IMR-90 (cell line): ENCODE measurements around the gene NEIL1. TPM values are rescaled to one million over a fixed set of nuclear protein-coding genes. Genes with fewer than 3 reads are reported as not detected.

ENCODE experiments used
- ATAC-seq: fragments of 200-7000 bp; cut with Tn5 transposase; 2 replicates; pipeline ENCODE4 v1.9.1; 2020; ENCODE audit warnings: low read depth, mild to moderate bottlenecking, moderate library complexity
- BruUV-seq: library from RNA; stranded (reverse); fragments of 400-500 nt; replicated peaks from 2 replicates; lab custom pipeline; 2021; lab: Mats Ljungman, UMichigan
- CTCF ChIA-PET: fragments of 300-600 bp; formaldehyde crosslinking; extraction: SDS; loops from one replicate; lab custom pipeline; 2021; ENCODE audit warnings: antibody characterized with exemption; lab: Yijun Ruan, JAX
- POLR2A ChIA-PET: fragments of 300-600 bp; sonication (Branson Sonifier 250); formaldehyde crosslinking; loops from one replicate; lab custom pipeline; 2022; ENCODE audit warnings: antibody characterized with exemption; ENCODE audit not compliant: unreplicated experiment; lab: Charles Lee
- DNase-seq: peaks from one replicate; pipeline ENCODE4 v3.0.0; 2013
- H2AFZ ChIP-seq: replicated peaks from 2 replicates; pipeline ENCODE3; 2013; ENCODE audit warnings: low read length, mild to moderate bottlenecking; ENCODE audit not compliant: poor library complexity
- H2AK5ac ChIP-seq: 2 replicates; pipeline ENCODE4 v1.6.1; 2013; ENCODE audit warnings: low read depth, low read length, inconsistent platforms
- H2AK9ac ChIP-seq: replicated peaks from 2 replicates; pipeline ENCODE3; 2013; ENCODE audit warnings: mild to moderate bottlenecking, low read depth, low read length, moderate library complexity; ENCODE audit not compliant: poor library complexity
- H2BK120ac ChIP-seq: 2 replicates; pipeline ENCODE4 v1.6.1; 2013; ENCODE audit warnings: low read depth, low read length, inconsistent platforms
- H2BK15ac ChIP-seq: 3 replicates; pipeline ENCODE4 v1.6.1; 2013; ENCODE audit warnings: low read depth, low read length, inconsistent platforms
- H2BK20ac ChIP-seq: 2 replicates; pipeline ENCODE4 v1.6.1; 2013; ENCODE audit warnings: low read depth, mild to moderate bottlenecking, inconsistent platforms, low read length, moderate library complexity
- H2BK5ac ChIP-seq: 2 replicates; pipeline ENCODE4 v1.6.1; 2013; ENCODE audit warnings: mild to moderate bottlenecking, low read depth, low read length, inconsistent platforms; ENCODE audit not compliant: poor library complexity, severe bottlenecking
- H3K14ac ChIP-seq: replicated peaks from 2 replicates; pipeline ENCODE4 v1.6.1; 2013; ENCODE audit warnings: low read depth, low read length, inconsistent platforms
- H3K18ac ChIP-seq: 2 replicates; pipeline ENCODE4 v1.6.1; 2013; ENCODE audit warnings: low read depth, low read length, control low read depth
- H3K23ac ChIP-seq: 2 replicates; pipeline ENCODE4 v1.6.1; 2013; ENCODE audit warnings: low read depth, low read length, inconsistent platforms
- H3K27ac ChIP-seq: 2 replicates; pipeline ENCODE4 v1.5.1; 2013; ENCODE audit warnings: mild to moderate bottlenecking, control low read depth, low read length; ENCODE audit not compliant: insufficient read depth
- H3K27me3 ChIP-seq: 2 replicates; pipeline ENCODE4 v1.6.1; 2013; ENCODE audit warnings: low read length; ENCODE audit not compliant: control insufficient read depth, insufficient read depth
- H3K36me3 ChIP-seq: 2 replicates; pipeline ENCODE4 v1.6.1; 2013; ENCODE audit warnings: low read length, mixed read lengths; ENCODE audit not compliant: control insufficient read depth, insufficient read depth
- H3K4ac ChIP-seq: 2 replicates; pipeline ENCODE4 v1.6.1; 2013; ENCODE audit warnings: low read depth, low read length, inconsistent platforms
- H3K4me1 ChIP-seq: 2 replicates; pipeline ENCODE4 v1.6.1; 2013; ENCODE audit warnings: low read length, mixed read lengths; ENCODE audit not compliant: control insufficient read depth, insufficient read depth
- H3K4me2 ChIP-seq: 2 replicates; pipeline ENCODE4 v1.6.1; 2013; ENCODE audit warnings: low read depth, mild to moderate bottlenecking, control low read depth, low read length, moderate library complexity
- H3K4me3 ChIP-seq: 2 replicates; pipeline ENCODE4 v1.5.1; 2013; ENCODE audit warnings: low read depth, mild to moderate bottlenecking, control low read depth, low read length, moderate library complexity; ENCODE audit not compliant: insufficient read depth
- H3K56ac ChIP-seq: 2 replicates; pipeline ENCODE4 v1.6.1; 2013; ENCODE audit warnings: low read length, inconsistent platforms; ENCODE audit not compliant: insufficient read depth; ENCODE audit errors: extremely low read depth
- H3K79me1 ChIP-seq, 2 experiments: 2 replicates each; pipeline ENCODE4 v1.6.1; 2013; ENCODE audit warnings: low read length in 2 of 2, inconsistent platforms in 1 of 2, low read depth in 1 of 2
- H3K9ac ChIP-seq: 2 replicates; pipeline ENCODE4 v1.6.1; 2013; ENCODE audit warnings: low read depth, low read length, control low read depth
- H3K9me1 ChIP-seq: 2 replicates; pipeline ENCODE4 v1.6.1; 2013; ENCODE audit warnings: low read length, inconsistent platforms; ENCODE audit not compliant: insufficient read depth
- H3K9me3 ChIP-seq: 2 replicates; pipeline ENCODE4 v1.6.1; 2013; ENCODE audit warnings: low read length; ENCODE audit not compliant: control insufficient read depth, insufficient read depth
- H4K20me1 ChIP-seq: 2 replicates; pipeline ENCODE4 v1.6.1; 2013; ENCODE audit warnings: low read length, inconsistent platforms; ENCODE audit not compliant: insufficient read depth
- H4K5ac ChIP-seq: 2 replicates; pipeline ENCODE4 v1.6.1; 2013; ENCODE audit warnings: mild to moderate bottlenecking, low read depth, low read length, control low read depth
- H4K8ac ChIP-seq, 2 experiments: 2 replicates each; pipeline ENCODE4 v1.6.1; 2013; ENCODE audit warnings: low read depth in 2 of 2, low read length in 2 of 2, control low read depth in 1 of 2, inconsistent platforms in 1 of 2
- H4K91ac ChIP-seq: 2 replicates; pipeline ENCODE4 v1.6.1; 2013; ENCODE audit warnings: low read depth, low read length, inconsistent platforms; ENCODE audit not compliant: insufficient read depth
- BHLHE40 ChIP-seq: fragments of 150-350 bp; IDR thresholded peaks from 2 replicates; pipeline ENCODE4 v1.6.1; 2016; ENCODE audit warnings: mild to moderate bottlenecking, low read depth, low read length
- CEBPB ChIP-seq: IDR thresholded peaks from 2 replicates; pipeline ENCODE4 v1.6.1; 2012; ENCODE audit warnings: low read depth, low read length, improper control_type of control experiment
- CHD1 ChIP-seq: IDR thresholded peaks from 2 replicates; pipeline ENCODE4 v1.6.1; 2012; ENCODE audit warnings: low read depth, low read length, improper control_type of control experiment
- MAZ ChIP-seq: IDR thresholded peaks from 2 replicates; pipeline ENCODE4 v1.6.1; 2012; ENCODE audit warnings: low read depth, mild to moderate bottlenecking, low read length, improper control_type of control experiment, moderate library complexity, borderline replicate concordance
- MXI1 ChIP-seq: IDR thresholded peaks from 2 replicates; pipeline ENCODE4 v1.6.1; 2012; ENCODE audit warnings: low read depth, mild to moderate bottlenecking, low read length, moderate library complexity, borderline replicate concordance
- NFE2L2 ChIP-seq: fragments of 150-350 bp; IDR thresholded peaks from 2 replicates; pipeline ENCODE4 v1.6.1; 2016; ENCODE audit warnings: low read depth, mild to moderate bottlenecking, low read length
- POLR2A ChIP-seq: IDR thresholded peaks from 2 replicates; pipeline ENCODE4 v1.6.1; 2012; ENCODE audit warnings: mild to moderate bottlenecking, low read depth, low read length
- RCOR1 ChIP-seq: IDR thresholded peaks from 2 replicates; pipeline ENCODE4 v1.6.1; 2012; ENCODE audit warnings: mild to moderate bottlenecking, low read length, improper control_type of control experiment; ENCODE audit not compliant: insufficient replicate concordance
- RFX5 ChIP-seq: IDR thresholded peaks from 2 replicates; pipeline ENCODE4 v1.8.0; 2012; ENCODE audit warnings: low read depth, mild to moderate bottlenecking, low read length, moderate library complexity
- WGBS, 2 experiments: methylation state at CpG; one replicate each; pipeline versions ENCODE4 v1.1.5 to v1.1.7; 2013; ENCODE audit warnings: missing lambda C conversion rate in 2 of 2; ENCODE audit not compliant: insufficient read length in 1 of 2; ENCODE audit errors: extremely low coverage in 2 of 2; 5-methylcytosine and 5-hydroxymethylcytosine counted together
- dilution Hi-C: fragments of 300-500 bp; cut with HindIII; formaldehyde crosslinking; loops from one replicate; pipeline ENCODE4 v1.14.3; 2018; ENCODE audit warnings: low sequenced_read_pairs; ENCODE audit not compliant: unreplicated experiment
- in situ Hi-C: fragments of 300-500 bp; cut with MboI; formaldehyde crosslinking; loops from 3 replicates; pipeline ENCODE4 v1.14.3; 2019; ENCODE audit warnings: low sequenced_read_pairs, inconsistent platforms, mixed read lengths
- intact Hi-C: fragments of 100-400 bp; cut with micrococcal nuclease; formaldehyde crosslinking; loops from 2 replicates; pipeline ENCODE4 v1.10.0; 2022
- polyA plus RNA-seq, 3 experiments: library from polyadenylated mRNA; depleted of rRNA; stranded (reverse); fragments of >200 nt; gene quantifications; 2 replicates each; pipeline ENCODE4 v1.2.3, GENCODE V29; 2012; ENCODE audit warnings: low replicate concordance in 1 of 3
- total RNA-seq: library from RNA; depleted of rRNA; stranded (reverse); fragments of >200 nt; gene quantifications from 2 replicates; pipeline ENCODE4 v1.2.3, GENCODE V29; 2012

The NEIL1 gene
- total and polyA plus RNA-seq, 2 of the 4 experiments (the other 2 are of a cell fraction), result 1.1 to 3.6 TPM

- Histone ChIP-seq H2AK5ac (no peak overlapping the region), H3K18ac (no peak overlapping the region), H2AFZ (no peak overlapping the region), H4K5ac (no peak overlapping the region), H3K9ac (no peak overlapping the region), H2BK5ac (no peak overlapping the region), H3K4ac (no peak overlapping the region), H3K4me2 (no peak overlapping the region), H3K27ac (no peak overlapping the region), H4K91ac (no peak overlapping the region), H3K27me3 (no peaks in the 10 kb centered on the region), H2BK120ac (no peak overlapping the region), H3K9me1 (peaks cover 4% of the 10 kb centered on the region; the same call in 1 of the 2 replicates), H3K79me1 (peaks cover 13 to 34% of the 10 kb centered on the region in 2 experiments; a peak in 3 of 4 replicates), H3K9me3 (no peaks in the 10 kb centered on the region), H3K4me3 (no peak overlapping the region), H3K14ac (no peak overlapping the region), H4K8ac (no peak overlapping the region), H3K36me3 (peaks cover 61% of the 10 kb centered on the region), H2BK15ac (no peak overlapping the region), H3K4me1 (0 out of 2 replicates have a peak, but pooled peaks cover 1% of the 10 kb centered on the region), H3K56ac (no peak overlapping the region), H3K23ac (no peak overlapping the region), H2AK9ac (no peak overlapping the region), H2BK20ac (no peak overlapping the region), H4K20me1 (peaks cover 16% of the 10 kb centered on the region; the same call in 1 of the 2 replicates)
- DNase-seq (no peak), ATAC-seq (no peak)
- CTCF ChIA-PET, result no interaction called here
- WGBS, 2 experiments, result 91% methylated on average over 4 of the region's 9 CpGs; no CpG with 5 or more reads in 1 of the 2 experiments
- POLR2A ChIA-PET, result no interaction called here
- TF ChIP-seq BHLHE40, result no peak
- TF ChIP-seq POLR2A, result no peak
- TF ChIP-seq CHD1, result no peak
- TF ChIP-seq RCOR1, result no peak
- no peak for TF ChIP-seq CEBPB
- TF ChIP-seq MXI1, result no peak
- no peak for TF ChIP-seq RFX5
- TF ChIP-seq NFE2L2, result no peak
- no peak for TF ChIP-seq MAZ
- intact Hi-C loops, result no loop called here
- no TSS peak for BruUV-seq
- in situ Hi-C loops, result no loop called here
- dilution Hi-C loops, result no loop called here
These were observed 16.9 kb downstream of the NEIL1 start for GRCh38 chr15:75363786-75364185.
